Measurements from ENCODE around the gene BPI.

DNA sequence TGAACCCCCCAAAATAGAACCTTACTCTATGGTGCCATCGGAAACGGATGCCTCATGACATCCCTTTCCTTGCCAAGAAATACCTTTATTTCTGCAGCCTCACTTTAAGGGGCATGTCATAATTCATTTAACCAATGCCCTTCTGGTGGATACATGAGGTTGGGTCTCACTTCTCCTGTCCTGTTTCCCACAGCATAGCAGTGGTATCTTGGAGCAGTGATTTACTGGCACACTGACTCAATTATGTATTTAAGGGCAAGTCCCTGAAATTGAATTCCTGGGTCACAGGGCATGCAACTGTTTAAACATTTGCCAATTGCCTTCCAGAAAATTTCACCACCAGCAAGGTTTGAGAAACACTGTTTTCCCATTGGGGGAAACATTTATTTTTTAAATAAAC, 41.7 kb downstream of the BPI start:
- no peak for TF ChIP-seq POLR2AphosphoS5 (IDR thresholded peaks at IDR 0.05; ENCODE audit: low read depth)
- TF ChIP-seq, protein P1, sequence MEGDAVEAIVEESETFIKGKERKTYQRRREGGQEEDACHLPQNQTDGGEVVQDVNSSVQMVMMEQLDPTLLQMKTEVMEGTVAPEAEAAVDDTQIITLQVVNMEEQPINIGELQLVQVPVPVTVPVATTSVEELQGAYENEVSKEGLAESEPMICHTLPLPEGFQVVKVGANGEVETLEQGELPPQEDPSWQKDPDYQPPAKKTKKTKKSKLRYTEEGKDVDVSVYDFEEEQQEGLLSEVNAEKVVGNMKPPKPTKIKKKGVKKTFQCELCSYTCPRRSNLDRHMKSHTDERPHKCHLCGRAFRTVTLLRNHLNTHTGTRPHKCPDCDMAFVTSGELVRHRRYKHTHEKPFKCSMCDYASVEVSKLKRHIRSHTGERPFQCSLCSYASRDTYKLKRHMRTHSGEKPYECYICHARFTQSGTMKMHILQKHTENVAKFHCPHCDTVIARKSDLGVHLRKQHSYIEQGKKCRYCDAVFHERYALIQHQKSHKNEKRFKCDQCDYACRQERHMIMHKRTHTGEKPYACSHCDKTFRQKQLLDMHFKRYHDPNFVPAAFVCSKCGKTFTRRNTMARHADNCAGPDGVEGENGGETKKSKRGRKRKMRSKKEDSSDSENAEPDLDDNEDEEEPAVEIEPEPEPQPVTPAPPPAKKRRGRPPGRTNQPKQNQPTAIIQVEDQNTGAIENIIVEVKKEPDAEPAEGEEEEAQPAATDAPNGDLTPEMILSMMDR (IDR thresholded peaks at IDR 0.05; ENCODE audit: insufficient read depth, low read length): no peak
- TF ChIP-seq GABPA (IDR thresholded peaks at IDR 0.05; ENCODE audit: low read depth): no peak
- no peak for TF ChIP-seq SPI1 (IDR thresholded peaks at IDR 0.05; ENCODE audit: borderline replicate concordance, low read depth)
- TF ChIP-seq, protein P2, sequence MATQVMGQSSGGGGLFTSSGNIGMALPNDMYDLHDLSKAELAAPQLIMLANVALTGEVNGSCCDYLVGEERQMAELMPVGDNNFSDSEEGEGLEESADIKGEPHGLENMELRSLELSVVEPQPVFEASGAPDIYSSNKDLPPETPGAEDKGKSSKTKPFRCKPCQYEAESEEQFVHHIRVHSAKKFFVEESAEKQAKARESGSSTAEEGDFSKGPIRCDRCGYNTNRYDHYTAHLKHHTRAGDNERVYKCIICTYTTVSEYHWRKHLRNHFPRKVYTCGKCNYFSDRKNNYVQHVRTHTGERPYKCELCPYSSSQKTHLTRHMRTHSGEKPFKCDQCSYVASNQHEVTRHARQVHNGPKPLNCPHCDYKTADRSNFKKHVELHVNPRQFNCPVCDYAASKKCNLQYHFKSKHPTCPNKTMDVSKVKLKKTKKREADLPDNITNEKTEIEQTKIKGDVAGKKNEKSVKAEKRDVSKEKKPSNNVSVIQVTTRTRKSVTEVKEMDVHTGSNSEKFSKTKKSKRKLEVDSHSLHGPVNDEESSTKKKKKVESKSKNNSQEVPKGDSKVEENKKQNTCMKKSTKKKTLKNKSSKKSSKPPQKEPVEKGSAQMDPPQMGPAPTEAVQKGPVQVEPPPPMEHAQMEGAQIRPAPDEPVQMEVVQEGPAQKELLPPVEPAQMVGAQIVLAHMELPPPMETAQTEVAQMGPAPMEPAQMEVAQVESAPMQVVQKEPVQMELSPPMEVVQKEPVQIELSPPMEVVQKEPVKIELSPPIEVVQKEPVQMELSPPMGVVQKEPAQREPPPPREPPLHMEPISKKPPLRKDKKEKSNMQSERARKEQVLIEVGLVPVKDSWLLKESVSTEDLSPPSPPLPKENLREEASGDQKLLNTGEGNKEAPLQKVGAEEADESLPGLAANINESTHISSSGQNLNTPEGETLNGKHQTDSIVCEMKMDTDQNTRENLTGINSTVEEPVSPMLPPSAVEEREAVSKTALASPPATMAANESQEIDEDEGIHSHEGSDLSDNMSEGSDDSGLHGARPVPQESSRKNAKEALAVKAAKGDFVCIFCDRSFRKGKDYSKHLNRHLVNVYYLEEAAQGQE (IDR thresholded peaks at IDR 0.05; ENCODE audit: insufficient replicate concordance, low read depth): no peak

Measured in HL-60 (cell line).